HG03135 (cell line): ENCODE results near the gene CSF1R.

ENCODE experiments used
- ATAC-seq: cut with Tn5 transposase; IDR thresholded peaks from one replicate; pipeline ENCODE4 v1.9.1; 2021; ENCODE audit warnings: mild to moderate bottlenecking, moderate library complexity; ENCODE audit not compliant: unreplicated experiment

Gene CSF1R

GRCh38 chr5:150073677-150074076, 12.7 kb downstream of the CSF1R start:
- ATAC-seq: no peak

- ATAC-seq: no peak
These were observed 13.2 kb downstream of the CSF1R start for GRCh38 chr5:150073086-150073625.

- no peak for ATAC-seq
These were observed 15.5 kb downstream of the CSF1R start for GRCh38 chr5:150070821-150071220.

GRCh38 chr5:150069672-150070627, 16.4 kb downstream of the CSF1R start:
- no peak for ATAC-seq

- ATAC-seq: no peak
These were observed 17.3 kb downstream of the CSF1R start for GRCh38 chr5:150068961-150069645.

- no peak for ATAC-seq
These were observed 17.9 kb downstream of the CSF1R start for GRCh38 chr5:150068472-150068871.

- no peak for ATAC-seq
These were observed 18.3 kb downstream of the CSF1R start for GRCh38 chr5:150068071-150068470.

- no peak for ATAC-seq
These were observed 18.9 kb downstream of the CSF1R start for GRCh38 chr5:150067405-150067960.

- no peak for ATAC-seq
These were observed 19.4 kb downstream of the CSF1R start for GRCh38 chr5:150066901-150067396.

GRCh38 chr5:150066436-150066835, 19.9 kb downstream of the CSF1R start:
- no peak for ATAC-seq

GRCh38 chr5:150065886-150066285, 20.5 kb downstream of the CSF1R start:
- no peak for ATAC-seq

- no peak for ATAC-seq
These were observed 21.0 kb downstream of the CSF1R start for GRCh38 chr5:150065346-150065745.

- ATAC-seq: no peak
These were observed 21.6 kb downstream of the CSF1R start for GRCh38 chr5:150064681-150065220.

GRCh38 chr5:150063638-150064037, 22.7 kb downstream of the CSF1R start:
- ATAC-seq: no peak

GRCh38 chr5:150062216-150062922, 24.0 kb downstream of the CSF1R start:
- ATAC-seq: no peak

GRCh38 chr5:150061538-150061995, 24.8 kb downstream of the CSF1R start:
- no peak for ATAC-seq

- no peak for ATAC-seq
These were observed 25.9 kb downstream of the CSF1R start for GRCh38 chr5:150060471-150060870.

- no peak for ATAC-seq
These were observed 26.7 kb downstream of the CSF1R start for GRCh38 chr5:150059623-150060022.

- ATAC-seq: no peak
These were observed 27.8 kb downstream of the CSF1R start for GRCh38 chr5:150058480-150059126.

- ATAC-seq: no peak
These were observed 28.4 kb downstream of the CSF1R start for GRCh38 chr5:150057996-150058395.
